HG02571 (cell line): Measurements from ENCODE around the gene ZNF227.
"Not testable (repeated sequence)": the region's sequence is repeated elsewhere in the genome, so short reads cannot be mapped to it uniquely, and the experiment has no call there.

Experiments
- ATAC-seq: cut with Tn5 transposase; IDR thresholded peaks from one replicate; pipeline ENCODE4 v1.9.1; 2021; ENCODE audit warnings: mild to moderate bottlenecking, moderate library complexity; ENCODE audit not compliant: unreplicated experiment

ZNF227 gene

DNA sequence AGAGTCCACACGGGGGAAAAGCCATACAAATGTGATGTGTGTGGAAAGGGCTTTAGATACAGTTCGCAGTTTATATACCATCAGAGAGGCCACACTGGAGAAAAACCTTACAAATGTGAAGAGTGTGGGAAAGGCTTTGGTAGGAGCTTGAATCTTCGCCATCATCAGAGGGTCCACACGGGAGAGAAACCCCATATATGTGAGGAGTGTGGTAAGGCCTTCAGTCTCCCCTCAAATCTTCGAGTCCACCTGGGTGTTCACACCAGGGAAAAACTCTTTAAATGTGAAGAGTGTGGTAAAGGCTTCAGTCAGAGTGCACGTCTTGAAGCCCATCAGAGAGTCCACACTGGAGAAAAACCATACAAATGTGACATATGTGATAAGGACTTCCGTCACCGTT is 24.1 kb downstream of the ZNF227 start:
- ATAC-seq = no peak

DNA sequence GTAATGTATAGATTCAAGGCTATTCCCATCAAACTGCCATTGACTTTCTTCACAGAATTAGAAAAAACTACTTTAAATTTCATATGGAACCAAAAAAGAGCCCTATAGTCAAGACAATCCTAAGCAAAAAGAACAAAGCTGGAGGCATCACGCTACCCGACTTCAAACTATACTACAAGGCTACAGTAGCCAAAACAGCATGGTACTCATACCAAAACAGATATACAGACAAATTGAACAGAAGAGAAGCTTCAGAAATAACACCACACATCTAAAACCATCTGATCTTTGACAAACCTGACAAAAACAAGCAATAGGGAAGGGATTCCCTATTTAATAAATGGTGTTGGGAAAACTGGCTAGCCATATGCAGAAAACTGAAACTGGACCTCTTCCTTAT is 40.0 kb downstream of the ZNF227 start:
- ATAC-seq = not testable (repeated sequence)

- ATAC-seq = not testable (repeated sequence)
These were observed 41.1 kb downstream of the ZNF227 start for GRCh38 chr19:44253392-44253791.

DNA sequence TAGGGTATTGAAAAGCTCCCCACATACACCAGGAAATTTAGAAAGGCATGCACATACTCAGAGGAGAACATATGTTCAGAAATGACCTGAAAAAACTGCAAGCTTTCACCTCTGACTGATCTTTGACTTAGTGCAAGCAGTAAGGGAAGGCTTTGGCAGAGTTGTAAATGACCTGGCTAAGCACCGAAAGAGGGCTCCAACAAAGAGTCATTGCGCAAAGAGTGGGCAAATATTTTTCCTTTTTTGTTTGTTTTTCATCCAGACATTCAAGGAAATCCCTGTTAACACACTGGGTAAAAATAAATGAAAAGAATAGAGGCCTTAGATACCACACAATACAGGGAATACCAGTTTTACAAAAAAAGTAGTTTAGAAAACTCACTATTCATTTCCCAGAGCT is 42.2 kb downstream of the ZNF227 start:
- no peak for ATAC-seq

DNA sequence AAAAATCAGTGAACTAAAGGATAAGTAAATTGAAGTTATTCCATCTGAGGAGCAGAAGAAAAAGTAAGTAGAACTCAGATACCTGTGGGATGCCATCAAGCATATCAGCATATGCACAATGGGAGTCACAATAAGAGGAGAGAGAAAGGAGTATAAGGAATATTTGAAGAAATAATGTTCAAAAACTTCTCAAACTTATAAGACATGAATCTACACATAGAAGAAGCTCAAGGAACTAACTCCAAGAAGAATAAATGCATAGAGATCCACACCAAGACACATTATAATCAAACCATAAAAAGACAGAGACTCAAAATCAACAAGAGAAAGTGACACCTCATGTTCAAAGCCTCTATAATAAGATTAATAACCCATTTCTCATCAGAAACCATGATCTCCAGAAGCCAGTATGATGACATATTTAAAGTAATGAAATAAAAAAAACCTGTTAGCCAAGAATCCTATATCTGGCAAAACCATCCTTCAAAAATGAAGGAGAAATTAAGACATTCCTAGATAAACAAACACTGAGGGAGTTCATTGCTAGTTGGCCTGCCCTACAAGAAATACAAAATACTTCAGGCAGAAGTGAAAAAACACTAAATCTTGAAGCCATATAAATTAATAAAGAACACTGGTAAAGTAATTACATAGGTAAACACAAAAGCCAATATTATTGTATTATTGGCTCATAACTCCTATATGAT is 43.5 kb downstream of the ZNF227 start:
- ATAC-seq = no peak

DNA sequence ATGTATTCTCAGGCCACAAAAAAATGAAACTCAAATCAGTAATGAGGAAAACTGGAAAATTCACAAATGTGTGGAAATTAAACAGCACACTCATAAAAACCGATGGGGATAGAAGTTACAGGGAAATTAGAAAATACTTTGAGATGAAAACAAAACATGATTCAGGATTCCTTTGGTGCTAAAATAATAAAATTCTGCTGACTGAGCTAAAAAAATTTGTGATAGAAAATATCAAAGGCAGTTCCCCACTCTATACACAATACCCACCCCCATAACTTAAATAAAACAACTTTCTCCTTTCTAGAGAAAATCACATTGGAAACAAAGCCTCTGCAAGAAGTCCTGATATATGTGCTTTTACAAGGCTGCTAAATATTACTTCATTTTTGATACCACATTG is 45.8 kb downstream of the ZNF227 start:
- ATAC-seq = no peak

DNA sequence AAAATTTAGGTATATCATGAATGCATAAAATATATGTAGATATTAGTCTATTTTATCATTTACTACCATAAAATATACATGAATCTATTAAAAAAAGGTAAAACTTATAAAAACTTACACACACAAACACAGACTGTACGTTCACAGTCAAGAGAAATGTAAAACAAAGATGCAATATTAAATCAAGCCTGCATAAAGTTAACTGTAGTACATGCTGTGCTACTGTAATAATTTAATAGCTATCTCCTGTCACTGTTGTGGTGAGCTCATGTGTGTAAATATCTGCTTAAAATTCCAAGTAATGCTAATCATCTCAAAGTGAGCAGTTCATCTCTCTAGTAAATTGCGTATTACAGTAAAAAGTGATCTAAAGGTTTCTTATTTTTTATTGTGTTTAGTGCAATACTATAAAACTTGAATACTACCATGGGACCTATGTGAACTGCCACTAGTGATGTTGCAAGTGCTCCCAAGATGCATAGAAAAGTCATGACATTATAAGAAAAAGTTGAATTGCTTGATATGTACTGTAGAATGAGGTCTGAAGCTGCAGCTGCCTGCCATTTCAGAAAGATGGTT is 46.6 kb downstream of the ZNF227 start:
- no peak for ATAC-seq

- no peak for ATAC-seq
These were observed 48.0 kb downstream of the ZNF227 start for GRCh38 chr19:44260343-44260681.

DNA sequence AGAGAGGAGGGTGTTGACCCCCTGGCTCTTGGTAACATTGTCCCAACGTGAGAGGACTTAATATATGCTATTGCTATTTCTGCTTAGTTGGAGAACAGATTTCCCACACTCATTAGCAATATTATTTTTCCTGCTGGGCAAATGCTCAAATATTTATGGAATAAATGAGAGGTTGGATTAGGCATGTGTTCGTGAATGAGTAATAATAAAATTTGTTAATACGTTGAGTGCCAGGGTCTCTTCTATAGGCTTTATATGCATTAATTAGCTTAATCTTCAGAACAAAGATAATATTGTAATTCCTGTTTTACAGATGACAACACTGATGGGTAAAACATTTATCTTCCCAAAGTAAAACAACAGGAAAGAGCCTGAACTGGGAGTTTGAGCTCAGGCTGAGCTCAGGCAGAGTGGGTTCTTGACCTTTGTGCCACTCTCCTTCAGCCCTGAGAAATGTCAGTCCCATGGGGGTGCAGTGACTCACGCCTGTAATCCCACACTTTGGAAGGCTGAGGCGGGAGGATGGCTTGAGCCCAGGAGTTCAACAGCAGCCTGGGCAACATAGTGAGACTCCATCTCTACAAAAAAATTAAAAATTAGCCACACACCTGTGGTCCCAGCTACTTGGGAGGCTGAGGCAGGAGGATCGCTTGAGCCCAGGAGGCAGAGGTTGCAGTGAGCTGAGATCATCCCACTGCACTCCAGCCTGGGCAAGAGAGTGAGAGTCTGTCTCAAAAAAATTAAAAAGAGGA is 48.5 kb downstream of the ZNF227 start:
- no peak for ATAC-seq

DNA sequence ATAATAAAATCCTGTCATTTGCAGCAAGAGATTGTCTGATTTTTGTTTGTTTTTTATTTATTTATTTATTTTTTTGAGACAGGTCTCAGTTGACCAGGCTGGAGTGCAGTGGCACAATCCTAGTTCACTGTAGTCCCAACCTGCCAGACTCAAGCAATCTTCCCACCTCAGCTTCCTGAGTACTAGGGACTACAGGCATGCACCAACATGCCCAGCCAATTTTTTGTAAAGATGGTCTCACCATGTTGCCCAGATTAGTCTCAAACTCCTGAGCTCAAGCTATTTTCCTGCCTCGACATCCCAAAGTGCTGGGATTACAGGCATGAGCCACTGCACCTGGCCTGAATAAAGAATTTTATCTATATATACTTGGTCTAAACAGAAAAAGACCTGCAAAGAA is 65.0 kb downstream of the ZNF227 start:
- no peak for ATAC-seq

- no peak for ATAC-seq
These were observed 65.9 kb downstream of the ZNF227 start for GRCh38 chr19:44278181-44278690.

DNA sequence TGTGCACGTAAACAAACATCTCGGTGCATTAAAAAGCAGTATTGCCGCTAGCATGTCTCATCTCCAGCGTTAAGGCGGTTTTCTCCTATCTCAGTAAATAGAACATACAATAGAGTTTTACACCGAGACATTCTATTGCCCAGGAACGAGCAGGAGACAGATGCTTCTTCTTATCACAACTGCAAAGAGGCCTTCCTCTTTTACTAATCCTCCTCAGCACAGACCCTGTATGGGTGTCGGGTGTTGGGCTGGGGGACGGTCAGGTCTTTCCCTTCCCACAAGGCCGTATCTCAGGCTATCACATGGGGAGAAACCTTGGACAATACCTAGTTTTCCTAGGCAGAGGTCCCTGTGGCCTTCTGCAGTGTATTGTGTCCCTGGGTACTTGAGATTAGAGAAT is 68.6 kb downstream of the ZNF227 start:
- ATAC-seq = no peak

DNA sequence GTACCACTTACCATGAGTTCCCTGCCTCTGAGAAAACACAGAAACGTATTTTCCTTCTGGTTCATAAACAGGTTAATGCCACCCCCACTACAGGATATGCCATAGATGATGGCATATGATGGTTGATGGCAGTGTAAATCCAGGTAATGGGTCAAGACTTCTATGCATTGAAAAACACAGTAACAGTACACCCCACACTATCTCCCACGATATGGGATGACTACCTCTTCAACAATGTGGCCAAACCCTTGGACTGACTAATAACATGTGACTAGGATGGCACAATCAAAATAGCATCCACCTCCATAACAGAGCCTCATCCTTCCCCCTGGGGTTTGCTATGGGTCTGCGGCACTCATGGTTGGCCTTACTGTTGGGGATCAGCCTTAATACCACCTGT is 70.5 kb downstream of the ZNF227 start:
- no peak for ATAC-seq

DNA sequence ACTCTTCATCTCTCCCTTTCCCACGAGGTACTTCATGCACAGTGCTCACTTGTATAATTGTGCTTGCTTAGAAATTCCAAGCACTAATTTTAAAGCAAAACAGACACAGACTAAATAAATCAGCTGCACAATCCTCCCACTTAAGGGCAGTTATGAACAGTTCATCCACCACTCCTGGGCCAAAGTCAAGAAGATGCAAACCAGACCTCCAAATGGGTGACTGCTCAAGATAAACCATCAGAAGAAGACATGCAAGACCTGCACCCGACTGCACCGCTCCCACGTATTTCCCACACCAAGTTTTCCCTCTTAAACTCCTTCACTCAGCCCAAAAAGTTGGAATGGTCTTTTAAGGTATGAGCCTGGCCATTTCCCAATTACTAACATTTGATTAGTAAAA is 72.6 kb downstream of the ZNF227 start:
- no peak for ATAC-seq
